SU-DHL-6 (cell line): ENCODE data around the gene RAPGEF3.

Experiments
- EZH2phosphoT487 ChIP-seq: fragments of 200-600 bp; sonication (generic), shearing (Covaris generic); conservative IDR thresholded peaks from 2 replicates; pipeline ENCODE4 v1.6.1; 2018; ENCODE audit warnings: mild to moderate bottlenecking, antibody characterized with exemption, low read length, moderate library complexity, mixed read lengths
- TF ChIP-seq, protein P1 (sequence below): fragments of 200-600 bp; sonication (generic); IDR thresholded peaks from one replicate; pipeline ENCODE4 v1.5.1; 2017; ENCODE audit warnings: antibody characterized with exemption, mild to moderate bottlenecking, low read length, moderate library complexity; ENCODE audit not compliant: insufficient read depth, poor library complexity, severe bottlenecking

DNA sequence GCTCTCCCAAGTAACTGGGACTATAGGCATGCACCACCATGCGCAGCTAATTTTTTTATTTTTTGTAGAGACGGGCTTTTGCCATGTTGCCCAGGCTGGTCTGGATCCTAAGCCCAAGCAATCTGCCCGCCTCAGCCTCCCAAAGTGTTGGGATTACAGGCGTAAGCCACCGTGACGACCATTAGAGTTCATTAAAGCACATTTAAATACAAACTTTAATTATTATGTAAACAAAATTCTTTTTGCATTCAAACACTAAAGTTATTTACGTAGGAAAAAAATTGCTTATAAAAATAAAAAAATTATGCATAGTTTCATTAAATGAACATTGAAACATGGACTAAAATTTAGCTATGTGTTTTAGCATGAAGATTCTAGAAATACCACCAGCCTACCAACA, 60.0 kb downstream of the RAPGEF3 start:
- TF ChIP-seq EZH2phosphoT487 = no peak
- TF ChIP-seq, protein P1, sequence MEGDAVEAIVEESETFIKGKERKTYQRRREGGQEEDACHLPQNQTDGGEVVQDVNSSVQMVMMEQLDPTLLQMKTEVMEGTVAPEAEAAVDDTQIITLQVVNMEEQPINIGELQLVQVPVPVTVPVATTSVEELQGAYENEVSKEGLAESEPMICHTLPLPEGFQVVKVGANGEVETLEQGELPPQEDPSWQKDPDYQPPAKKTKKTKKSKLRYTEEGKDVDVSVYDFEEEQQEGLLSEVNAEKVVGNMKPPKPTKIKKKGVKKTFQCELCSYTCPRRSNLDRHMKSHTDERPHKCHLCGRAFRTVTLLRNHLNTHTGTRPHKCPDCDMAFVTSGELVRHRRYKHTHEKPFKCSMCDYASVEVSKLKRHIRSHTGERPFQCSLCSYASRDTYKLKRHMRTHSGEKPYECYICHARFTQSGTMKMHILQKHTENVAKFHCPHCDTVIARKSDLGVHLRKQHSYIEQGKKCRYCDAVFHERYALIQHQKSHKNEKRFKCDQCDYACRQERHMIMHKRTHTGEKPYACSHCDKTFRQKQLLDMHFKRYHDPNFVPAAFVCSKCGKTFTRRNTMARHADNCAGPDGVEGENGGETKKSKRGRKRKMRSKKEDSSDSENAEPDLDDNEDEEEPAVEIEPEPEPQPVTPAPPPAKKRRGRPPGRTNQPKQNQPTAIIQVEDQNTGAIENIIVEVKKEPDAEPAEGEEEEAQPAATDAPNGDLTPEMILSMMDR = no peak
